HuH-7 (cell line): ENCODE data around the gene RHO.
"Not testable (repeated sequence)": the region's sequence is repeated elsewhere in the genome, so short reads cannot be mapped to it uniquely, and the experiment has no call there.

Source experiments
- DNase-seq: peaks from one replicate; pipeline ENCODE4 v3.0.0; 2011; ENCODE audit warnings: low spot score

Gene RHO

DNA sequence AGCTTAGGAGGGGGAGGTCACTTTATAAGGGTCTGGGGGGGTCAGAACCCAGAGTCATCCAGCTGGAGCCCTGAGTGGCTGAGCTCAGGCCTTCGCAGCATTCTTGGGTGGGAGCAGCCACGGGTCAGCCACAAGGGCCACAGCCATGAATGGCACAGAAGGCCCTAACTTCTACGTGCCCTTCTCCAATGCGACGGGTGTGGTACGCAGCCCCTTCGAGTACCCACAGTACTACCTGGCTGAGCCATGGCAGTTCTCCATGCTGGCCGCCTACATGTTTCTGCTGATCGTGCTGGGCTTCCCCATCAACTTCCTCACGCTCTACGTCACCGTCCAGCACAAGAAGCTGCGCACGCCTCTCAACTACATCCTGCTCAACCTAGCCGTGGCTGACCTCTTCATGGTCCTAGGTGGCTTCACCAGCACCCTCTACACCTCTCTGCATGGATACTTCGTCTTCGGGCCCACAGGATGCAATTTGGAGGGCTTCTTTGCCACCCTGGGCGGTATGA is at the start of gene RHO:
Gene RHO (plus strand): TSS at position 51 of the 512 bp plus-strand sequence. CDS start 95 bp downstream, at position 146.
- no peak for DNase-seq

DNA sequence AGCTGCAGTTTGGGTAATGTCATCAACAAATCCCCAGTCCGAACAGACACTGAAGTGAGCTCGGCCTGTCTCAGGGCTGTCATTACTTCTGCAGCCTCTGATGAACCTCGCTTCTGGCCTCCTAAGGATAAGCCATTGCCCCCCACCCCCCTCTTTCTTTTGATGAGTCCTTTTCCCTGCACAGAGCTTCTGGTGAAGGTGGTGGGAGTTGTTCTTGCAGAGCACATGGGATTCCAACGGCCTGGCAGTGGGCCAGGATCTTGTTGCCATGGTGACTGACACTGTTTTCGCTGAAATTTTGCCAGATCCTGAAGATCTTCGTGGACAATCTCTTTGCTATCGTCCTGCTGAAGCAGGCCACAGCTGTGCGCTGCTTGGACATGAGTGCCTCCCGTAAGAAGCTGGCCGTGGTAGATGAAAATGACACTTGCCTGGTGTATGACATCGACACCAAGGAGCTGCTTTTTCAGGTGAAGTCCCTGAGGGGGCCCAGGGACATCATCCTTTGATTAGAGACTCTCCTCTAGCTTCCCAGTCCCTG is 47.1 kb upstream of the RHO start:
- not testable (repeated sequence) for DNase-seq

DNA sequence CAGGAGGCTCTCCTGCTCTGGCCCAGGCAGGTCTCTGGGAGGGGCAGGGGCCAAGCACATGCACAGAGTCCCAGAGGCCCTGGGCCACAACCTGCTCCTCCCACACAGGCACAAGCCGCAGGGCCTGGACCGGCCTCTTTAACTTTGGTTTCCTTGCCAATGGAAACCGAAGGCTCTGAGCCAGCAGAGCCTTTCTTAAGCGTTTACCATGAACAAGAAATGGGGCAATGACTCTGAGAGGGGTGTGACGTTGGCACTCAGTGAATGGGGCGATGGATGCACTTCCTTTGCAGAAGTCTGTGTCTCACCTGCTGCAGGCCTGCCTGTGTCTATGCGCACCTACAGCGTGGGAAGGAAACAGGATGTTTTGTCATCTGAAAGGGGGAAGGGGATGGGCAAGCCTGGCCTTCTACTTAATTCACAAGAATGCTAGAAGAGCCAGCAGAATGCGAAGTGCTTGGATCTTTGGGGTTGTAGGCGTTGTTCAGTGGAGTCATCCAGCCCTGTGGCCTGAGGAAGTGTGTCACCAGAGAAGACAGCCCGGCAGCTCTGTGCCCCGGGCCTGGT is 46.6 kb upstream of the RHO start:
- no peak for DNase-seq

DNA sequence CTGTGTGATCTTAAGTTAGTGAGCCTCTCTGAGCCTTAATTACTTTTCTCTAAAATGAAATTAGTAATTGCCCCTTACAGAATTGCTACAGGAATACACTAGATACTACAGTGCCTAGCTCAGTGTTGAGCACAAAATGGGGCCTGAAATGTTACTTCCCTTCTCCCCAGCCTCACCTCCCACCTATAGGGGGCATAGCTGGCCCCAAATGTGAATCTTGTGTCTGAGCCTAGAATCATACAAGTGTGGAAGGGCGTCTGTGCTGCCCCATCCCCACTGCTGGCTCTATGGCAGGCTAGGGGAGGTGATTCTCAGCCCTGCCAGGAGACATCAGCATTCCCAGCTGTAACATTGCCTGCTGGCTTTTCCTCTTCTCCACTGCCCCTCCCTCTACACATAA is 45.7 kb upstream of the RHO start:
- no peak for DNase-seq

DNA sequence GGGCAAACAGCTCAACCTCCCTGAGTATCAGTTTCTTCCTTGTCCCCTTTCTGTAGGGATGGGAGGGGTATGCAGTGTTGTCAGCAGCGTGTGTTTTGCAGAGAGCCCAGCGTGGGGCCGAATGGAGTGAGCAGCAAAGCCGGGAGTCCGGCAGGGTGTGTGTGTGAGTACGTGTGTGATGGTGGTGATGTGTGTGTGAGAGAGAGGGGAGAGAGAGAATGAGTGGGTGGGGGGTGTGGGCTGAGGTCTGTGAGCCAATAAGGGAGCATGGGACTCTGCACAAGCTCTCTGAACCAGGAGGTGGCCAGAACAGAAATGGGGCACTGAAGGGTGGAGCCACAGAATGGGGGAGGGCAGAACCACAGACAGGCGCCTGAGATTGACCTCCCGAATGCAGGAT is 44.6 kb upstream of the RHO start:
- no peak for DNase-seq

DNA sequence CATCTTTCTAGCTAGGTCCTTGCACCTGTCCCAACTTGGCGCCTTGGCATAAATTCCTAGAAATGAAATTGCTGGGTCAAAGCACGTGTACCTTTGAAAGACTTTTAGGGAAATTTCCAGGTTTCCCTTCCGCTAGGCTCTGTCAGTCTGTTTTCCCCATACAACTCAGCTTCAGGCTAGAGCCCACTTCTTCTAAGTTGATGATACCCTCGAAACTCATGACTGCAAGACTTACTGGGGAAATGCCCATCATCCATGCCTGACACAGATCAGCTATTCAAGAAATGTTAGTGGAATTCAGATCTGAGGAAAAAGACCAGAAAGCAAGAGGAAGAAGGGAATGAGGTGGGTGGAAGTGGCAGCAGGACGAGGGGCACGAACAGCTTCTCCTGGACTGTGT is 43.3 kb upstream of the RHO start:
- DNase-seq, result not testable (repeated sequence)

DNA sequence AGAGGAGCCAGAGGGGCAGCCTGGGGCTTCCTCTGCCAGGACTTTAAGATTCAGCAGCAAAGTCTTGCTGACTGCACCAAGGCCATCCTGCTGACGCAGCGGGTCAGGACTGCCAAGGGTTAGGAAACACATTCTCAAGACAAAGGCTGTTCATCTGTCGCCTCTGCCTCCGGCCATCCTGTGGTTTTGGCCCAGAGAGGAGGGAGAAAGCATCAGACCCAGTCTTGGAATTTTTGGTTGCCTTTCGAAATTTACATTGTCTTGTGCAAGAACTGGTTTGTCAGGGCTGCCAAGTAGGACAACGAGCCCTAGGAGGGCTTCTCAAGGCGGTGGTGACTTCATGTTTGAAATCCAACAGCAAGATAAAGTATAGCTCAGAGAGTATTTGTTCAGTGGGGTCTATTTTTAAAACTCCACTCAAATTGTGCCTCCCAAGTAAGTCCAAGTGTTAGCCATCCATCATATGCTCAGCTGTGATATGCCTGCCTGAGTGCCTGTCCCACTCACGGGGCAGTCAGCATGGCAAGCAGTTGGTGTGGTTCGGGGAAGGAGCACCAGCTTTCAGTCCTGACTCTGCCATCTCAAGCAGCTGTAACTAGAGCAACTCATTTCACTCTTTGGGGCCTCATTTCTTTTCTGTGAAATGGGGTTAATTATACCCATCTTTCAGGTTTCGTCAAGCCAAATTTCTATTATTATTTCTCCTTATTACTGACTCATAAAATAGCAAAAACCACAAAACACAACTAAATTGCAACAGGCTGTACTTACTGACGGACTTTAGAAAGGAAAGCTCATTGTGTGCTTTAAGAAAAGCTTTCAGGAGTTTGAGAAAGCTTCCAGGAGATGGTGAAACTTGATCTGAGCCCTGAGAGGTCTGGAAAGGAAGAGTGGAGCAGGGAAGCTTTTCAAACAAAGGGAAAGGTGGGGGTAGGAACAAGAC is 42.4 kb upstream of the RHO start:
- DNase-seq, result no peak

DNA sequence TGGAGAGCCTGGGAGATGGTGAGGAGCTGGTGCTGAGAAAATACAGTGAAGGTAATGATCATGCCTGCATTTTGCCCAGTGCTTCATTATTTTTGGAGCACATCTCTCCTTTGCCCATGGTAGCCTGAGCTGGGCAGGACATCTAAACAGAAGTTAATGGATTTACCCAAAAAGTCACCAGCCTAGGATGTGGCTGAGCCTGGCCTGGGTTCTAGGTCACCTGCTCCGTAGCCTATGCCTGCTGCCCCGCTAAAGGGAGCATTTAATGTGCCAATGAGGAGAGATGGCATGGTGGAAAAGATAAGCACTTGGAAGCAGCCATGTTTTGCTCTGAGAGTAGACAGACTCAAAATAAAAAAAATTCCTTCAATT is 41.8 kb upstream of the RHO start:
- DNase-seq, result no peak

DNA sequence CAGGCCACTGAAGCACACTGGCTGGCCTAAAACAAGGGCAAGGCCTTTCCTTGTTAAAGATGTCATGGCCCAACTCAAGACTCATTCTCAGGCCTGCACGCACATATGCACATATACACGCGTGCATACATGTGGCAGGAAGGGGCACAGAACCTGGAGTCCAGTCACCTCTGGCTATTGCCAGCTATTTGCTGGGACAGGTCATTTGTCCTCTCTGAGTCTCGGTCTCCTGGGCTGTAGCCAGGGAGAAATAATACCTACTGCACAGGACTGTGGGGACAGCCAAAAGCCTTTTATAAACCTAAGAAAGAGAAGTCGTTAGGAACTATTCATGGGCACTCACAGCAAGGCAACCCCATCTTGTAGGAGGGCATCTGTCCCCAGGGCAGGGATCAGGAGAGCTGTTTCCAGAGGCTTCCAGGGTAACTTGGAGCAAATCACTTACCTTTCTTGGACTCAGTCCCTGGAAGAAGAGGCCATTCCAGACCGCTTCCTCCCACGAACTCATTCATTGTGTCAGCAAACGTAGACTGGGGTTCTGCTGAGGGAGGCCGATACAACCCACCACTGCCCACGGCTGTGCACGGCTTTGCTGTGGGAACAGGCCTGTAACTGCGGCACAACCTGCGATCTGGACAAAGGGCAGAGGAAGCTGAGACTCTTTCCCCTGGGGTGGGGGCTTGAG is 41.1 kb upstream of the RHO start:
- no peak for DNase-seq

DNA sequence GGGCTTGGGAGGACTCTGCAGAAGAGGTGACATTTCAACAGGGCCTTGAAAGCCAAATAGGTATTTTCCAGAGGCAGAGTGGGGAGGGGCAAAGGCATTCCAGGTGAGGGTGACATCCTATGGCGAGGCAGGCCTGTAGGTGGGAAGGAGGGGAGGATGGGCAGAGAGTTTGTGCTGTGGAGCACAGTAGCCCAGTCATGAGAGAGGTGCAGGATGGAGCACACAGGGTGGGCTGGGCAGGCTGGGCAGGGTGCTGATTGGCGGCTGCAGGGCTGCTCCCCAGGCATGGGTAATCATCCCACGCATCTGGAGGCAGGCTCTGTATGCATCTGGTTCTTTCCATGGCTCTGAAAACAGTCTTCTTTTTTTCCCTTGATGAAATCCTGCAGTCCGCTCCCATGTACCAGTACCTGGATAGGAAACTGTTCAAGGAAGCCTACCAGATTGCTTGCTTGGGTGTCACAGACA is 40.5 kb upstream of the RHO start:
- DNase-seq, result not testable (repeated sequence)

DNA sequence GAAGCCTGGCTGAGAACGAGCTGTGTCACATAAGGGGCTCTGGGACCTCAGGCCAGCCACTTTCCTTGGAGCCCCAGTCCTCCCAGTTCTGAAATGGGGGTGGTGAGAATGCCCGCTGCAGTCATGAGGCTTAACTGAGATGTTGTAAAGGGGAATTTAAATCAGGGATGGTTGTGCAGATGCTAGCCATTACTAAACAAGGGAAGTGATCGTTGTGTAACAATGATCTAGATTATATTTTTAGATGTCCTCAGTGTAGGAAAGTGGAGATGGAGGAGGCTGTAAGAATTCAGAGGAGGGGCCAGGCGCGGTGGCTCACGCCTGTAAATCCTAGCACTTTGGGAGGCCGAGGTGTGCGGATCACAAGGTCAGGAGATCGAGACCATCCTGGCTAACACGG is 39.2 kb upstream of the RHO start:
- DNase-seq, result not testable (repeated sequence)

DNA sequence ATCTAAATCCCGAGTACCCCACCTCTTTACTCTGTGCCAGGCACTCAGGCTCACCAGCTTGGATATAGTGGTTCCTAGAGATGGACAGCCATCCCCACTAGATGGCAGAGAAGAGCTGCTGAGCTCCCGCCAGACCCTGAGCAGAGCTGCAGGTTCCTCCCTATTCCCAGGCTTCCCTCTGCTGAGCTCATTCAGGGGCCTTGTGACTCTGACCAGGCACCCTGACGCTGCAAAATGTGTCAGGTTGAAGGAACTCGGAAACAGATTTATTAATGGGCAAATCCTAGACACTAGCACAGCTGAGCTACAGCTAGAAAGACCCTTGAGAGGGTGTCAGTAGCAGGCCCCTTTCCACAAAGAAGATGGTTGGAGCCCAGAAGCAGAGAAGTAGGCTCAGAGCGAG is 38.2 kb upstream of the RHO start:
- peak; percentile 90 for DNase-seq

DNA sequence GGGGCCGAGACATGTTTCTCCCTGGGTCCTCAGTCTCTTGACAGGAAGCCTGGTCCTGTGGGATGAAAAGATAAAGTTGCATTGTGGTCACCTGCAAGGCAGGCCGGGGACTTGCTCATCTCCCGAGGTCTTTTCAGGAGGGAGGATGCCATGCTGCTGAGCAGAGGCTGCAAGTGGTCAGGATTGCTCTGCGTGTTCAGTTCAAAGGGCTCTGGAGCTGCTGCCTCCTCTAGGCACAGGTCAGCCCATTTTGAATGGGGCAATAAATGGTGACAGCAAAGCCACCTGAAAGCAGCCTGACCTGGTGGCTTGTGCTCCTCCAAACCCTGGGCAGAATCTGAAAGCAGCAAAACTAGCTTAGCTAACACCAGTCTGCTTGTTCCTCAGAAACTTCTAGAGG is 37.4 kb upstream of the RHO start:
- DNase-seq, result not testable (repeated sequence)

DNA sequence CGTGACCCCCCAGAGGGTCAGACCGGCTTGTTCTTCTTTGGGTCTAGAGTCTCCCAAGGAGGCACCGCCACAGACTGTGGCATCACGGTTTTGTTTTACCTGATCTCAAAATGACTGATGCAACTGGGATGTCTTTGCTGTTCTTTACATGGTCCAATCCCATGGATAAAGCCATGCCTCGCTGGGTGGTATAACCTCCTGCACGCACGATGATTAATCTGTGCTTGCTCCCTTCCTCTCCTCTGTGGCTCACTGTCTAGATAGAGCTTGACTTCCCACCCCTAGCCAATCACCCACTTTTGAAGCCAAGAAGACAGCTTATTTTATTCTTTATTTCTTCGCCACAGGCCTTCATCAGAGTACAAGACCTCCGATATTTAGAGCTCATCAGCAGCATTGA is 36.6 kb upstream of the RHO start:
- no peak for DNase-seq

DNA sequence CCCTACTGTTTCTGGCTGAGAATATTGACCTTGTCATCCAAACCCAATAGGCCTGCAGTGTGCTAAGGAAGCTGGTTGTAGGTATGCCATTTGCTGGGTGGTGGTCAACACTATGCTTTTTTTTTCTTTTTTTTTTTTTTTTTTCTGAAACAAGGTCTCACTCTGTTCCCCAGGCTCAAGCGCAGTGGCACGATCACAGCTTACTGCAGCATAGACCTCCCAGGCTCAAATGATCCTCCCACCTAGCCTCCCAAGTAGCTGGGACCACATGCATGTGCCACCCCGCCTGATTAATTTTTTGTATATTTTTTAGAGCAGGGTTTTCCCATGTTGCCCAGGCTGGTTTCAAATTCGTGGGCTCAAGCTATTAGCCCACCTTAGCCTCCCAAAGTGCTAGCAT is 35.7 kb upstream of the RHO start:
- no peak for DNase-seq

DNA sequence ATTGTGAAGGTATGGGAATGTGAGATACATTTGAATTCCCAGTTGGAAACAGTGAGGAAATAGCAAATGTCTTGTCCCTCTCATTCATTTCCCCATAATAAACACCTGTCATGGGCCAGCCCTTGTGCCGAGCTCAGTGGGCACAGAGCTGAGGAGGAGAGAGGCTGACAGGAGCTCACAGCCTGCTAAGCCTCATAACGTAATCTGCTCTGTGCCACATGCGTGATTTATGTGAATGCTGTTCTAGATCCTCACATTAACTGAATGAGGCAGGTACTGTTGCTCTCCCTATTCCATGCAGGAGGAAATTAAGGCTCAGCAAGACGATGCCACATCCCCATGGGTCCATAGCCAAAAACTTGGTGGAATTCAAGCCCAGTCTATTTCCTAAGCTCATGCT is 35.2 kb upstream of the RHO start:
- DNase-seq, result no peak

DNA sequence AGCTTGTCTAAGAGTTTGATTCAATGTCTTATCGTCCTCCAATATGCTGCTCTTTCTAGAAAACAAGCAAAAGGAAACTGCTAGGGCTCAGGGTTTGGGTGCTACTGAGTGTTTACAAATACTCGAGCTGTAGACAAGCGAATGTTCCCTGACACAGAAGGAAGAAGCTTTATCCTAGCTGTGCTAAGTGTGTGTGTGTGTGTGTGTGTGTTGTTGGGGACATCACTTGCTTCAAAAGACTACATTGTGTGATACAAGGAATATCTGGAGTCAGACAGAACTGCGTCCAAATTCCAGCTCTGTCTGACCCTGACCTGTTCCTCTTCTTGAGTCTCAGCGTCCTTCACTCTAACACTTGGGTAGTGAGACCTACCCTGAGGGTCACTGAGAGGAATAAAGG is 33.9 kb upstream of the RHO start:
- DNase-seq, result not testable (repeated sequence)

DNA sequence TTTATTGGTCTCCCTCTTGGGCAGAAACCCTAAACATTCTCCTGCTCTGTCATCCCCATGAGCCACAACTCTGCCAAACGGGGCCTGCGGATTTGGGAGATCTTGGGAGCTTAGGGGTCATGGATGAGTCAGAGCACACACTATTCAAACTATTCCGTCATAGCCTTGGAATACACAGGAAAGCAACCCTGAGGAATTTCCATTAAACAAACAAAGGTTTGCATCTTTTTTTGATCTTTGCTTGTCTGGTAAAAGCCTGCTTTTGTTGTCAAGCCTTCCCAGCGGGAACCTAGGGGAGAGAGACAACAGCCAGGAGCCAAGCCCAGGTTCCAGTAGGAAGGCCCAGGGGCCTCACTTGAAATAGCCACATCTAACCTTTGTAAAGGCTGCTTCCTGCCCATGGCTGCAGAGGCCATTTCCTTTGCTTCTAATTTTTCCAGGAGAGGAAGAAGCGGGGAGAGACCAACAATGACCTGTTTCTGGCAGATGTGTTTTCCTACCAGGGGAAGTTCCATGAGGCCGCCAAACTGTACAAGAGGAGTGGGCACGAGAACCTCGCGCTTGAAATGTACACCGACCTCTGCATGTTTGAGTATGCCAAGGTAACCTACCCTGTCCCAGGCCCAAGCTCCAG is 33.3 kb upstream of the RHO start:
- not testable (repeated sequence) for DNase-seq

DNA sequence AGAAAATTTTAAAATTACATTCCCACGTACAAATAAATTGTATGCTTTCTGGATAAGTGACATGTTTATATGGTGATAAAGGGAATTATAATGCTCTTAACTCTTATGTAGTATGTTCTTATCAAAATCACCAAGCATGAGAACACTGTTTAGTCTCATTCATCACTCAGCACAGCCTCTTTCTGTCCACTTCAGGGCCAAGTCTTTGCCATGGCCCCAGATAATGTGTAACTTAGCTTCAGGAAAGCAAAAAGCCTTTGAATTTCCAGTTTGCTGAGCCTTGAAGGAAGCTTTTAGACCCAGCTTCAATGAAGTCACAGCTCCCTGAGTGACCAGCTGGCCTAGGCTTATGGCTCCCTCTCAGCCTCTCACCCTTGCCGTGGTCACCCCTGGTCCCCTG is 30.6 kb upstream of the RHO start:
- not testable (repeated sequence) for DNase-seq

DNA sequence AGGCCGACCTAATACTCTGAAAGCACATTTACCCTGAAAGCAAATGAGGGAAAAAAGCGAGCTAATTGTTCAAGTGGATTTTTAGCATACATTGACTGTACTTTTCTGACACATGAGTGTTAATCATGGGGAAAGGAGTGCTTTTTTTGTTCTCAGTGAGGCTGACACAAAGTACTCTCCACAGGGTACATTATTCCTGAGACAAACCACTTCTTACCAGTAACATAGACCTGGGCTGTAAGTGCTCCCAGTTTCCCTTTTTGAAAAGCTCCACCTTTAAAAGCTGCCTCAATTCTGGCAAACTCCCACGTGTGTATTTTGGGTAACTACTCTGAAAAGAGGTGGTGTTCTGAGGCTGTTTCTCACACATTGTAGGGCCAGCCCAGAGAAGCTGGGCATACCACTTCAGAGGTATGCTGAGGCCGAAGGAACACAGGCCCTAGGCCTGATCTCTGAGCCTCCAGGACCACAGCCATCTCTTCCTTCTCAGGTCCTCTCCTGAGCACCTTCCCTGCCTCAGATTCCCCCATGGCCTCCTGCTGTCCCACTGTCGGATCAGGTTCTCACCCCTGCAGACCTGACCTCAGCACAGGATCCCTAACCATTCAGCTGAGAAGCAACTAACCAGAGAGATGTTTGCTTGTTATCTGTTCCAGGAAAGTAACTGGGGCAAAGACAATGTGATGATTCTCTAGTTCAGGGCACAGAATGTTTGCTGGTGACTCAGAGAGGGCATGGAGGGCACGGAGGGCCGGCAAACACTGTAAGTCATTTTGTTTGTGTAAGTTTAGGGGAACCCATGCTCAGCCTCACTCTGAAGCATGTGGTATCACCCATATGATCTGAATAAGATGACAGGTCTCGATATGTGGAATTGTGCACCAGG is 29.6 kb upstream of the RHO start:
- DNase-seq, result not testable (repeated sequence)
